Measurements from ENCODE around the gene SHH.
A peak's percentile ranks its signal among the peaks of the same experiment; 100 is the strongest.

The SHH gene

GRCh38 chr7:155791214-155791737, 21.0 kb downstream of the SHH start:
- no peak overlapping the region for H3K4me3 ChIP-seq (ENCODE audit: low read depth, low read length)
- TF ChIP-seq CTCF (IDR thresholded peaks at IDR 0.05; ENCODE audit: low read depth, low read length, missing control alignments): no peak
- in situ Hi-C loops (cut with HindIII; ENCODE audit: low sequenced_read_pairs): no loop called here
- DNase-seq (ENCODE audit: low read depth): no peak

- no peak for DNase-seq (ENCODE audit: low read depth)
- in situ Hi-C loops (cut with HindIII; ENCODE audit: low sequenced_read_pairs): no loop called here
- H3K4me3 ChIP-seq (ENCODE audit: low read depth, low read length): no peak overlapping the region
- TF ChIP-seq CTCF (IDR thresholded peaks at IDR 0.05; ENCODE audit: low read depth, low read length, missing control alignments): no peak
These were observed 21.6 kb downstream of the SHH start for GRCh38 chr7:155790666-155791065.

- TF ChIP-seq CTCF (IDR thresholded peaks at IDR 0.05; ENCODE audit: low read depth, low read length, missing control alignments): no peak
- in situ Hi-C loops (cut with HindIII; ENCODE audit: low sequenced_read_pairs): no loop called here
- no peak for DNase-seq (ENCODE audit: low read depth)
- no peak overlapping the region for H3K4me3 ChIP-seq (ENCODE audit: low read depth, low read length)
These were observed 23.1 kb downstream of the SHH start for GRCh38 chr7:155789001-155789725.

GRCh38 chr7:155788616-155789000, 23.7 kb downstream of the SHH start:
- H3K4me3 ChIP-seq (ENCODE audit: low read depth, low read length): no peak overlapping the region
- in situ Hi-C loops (cut with HindIII; ENCODE audit: low sequenced_read_pairs): no loop called here
- TF ChIP-seq CTCF (IDR thresholded peaks at IDR 0.05; ENCODE audit: low read depth, low read length, missing control alignments): no peak
- no peak for DNase-seq (ENCODE audit: low read depth)

GRCh38 chr7:155787171-155787851, 25.0 kb downstream of the SHH start:
- no peak for TF ChIP-seq CTCF (IDR thresholded peaks at IDR 0.05; ENCODE audit: low read depth, low read length, missing control alignments)
- DNase-seq (ENCODE audit: low read depth): no peak
- in situ Hi-C loops (cut with HindIII; ENCODE audit: low sequenced_read_pairs): no loop called here
- peak overlapping the region; percentile 48 for H3K4me3 ChIP-seq (ENCODE audit: low read depth, low read length)

- in situ Hi-C loops (cut with HindIII; ENCODE audit: low sequenced_read_pairs): no loop called here
- DNase-seq (ENCODE audit: low read depth): no peak
- TF ChIP-seq CTCF (IDR thresholded peaks at IDR 0.05; ENCODE audit: low read depth, low read length, missing control alignments): no peak
These were observed 25.8 kb downstream of the SHH start for GRCh38 chr7:155786491-155786890.

More at GRCh38 chr7:155786491-155786890, 25.8 kb downstream of the SHH start:
- H3K4me3 ChIP-seq (ENCODE audit: low read depth, low read length): no peak overlapping the region

Data from astrocyte of the cerebellum (primary cell).